ENCODE measurements around the gene FLYWCH1.

FLYWCH1 gene

GRCh38 chr16:2867987-2868789 is 43.5 kb upstream of the FLYWCH1 start:
- TF ChIP-seq POLR2AphosphoS5 (IDR thresholded peaks at IDR 0.05; ENCODE audit: low read depth, low read length) (peak; percentile 80), TAF1 (IDR thresholded peaks at IDR 0.05; ENCODE audit: borderline replicate concordance, insufficient read depth, low read length) (peak; percentile 76; the same call in 1 of the 2 replicates), SIN3A (IDR thresholded peaks at IDR 0.05; ENCODE audit: borderline replicate concordance, insufficient read depth, low read length) (0 out of 2 replicates have a peak, but pooled peaks have one; percentile 11), FOXP2 (optimal IDR thresholded peaks at IDR 0.05; ENCODE audit: borderline replicate concordance, extremely low read depth, extremely low read length, insufficient read depth) (peak; percentile 8), REST (IDR thresholded peaks at IDR 0.05; ENCODE audit: insufficient read depth in 1 of 2, low read depth in 2 of 2, low read length in 2 of 2) (peak; percentile 23 to 67; a peak in 2 of 4 replicates)

GRCh38 chr16:2871926-2872325 is 39.8 kb upstream of the FLYWCH1 start:
- TF ChIP-seq FOXP2 (optimal IDR thresholded peaks at IDR 0.05; ENCODE audit: borderline replicate concordance, extremely low read depth, extremely low read length, insufficient read depth) (no peak), REST (IDR thresholded peaks at IDR 0.05; ENCODE audit: insufficient read depth in 1 of 2, low read depth in 2 of 2, low read length in 2 of 2) (no peak), TAF1 (IDR thresholded peaks at IDR 0.05; ENCODE audit: borderline replicate concordance, insufficient read depth, low read length) (no peak), POLR2AphosphoS5 (IDR thresholded peaks at IDR 0.05; ENCODE audit: low read depth, low read length) (no peak), SIN3A (IDR thresholded peaks at IDR 0.05; ENCODE audit: borderline replicate concordance, insufficient read depth, low read length) (no peak)

GRCh38 chr16:2874032-2874911 is 37.5 kb upstream of the FLYWCH1 start:
- TF ChIP-seq REST (IDR thresholded peaks at IDR 0.05; ENCODE audit: insufficient read depth in 1 of 2, low read depth in 2 of 2, low read length in 2 of 2): no peak
- no peak for TF ChIP-seq TAF1 (IDR thresholded peaks at IDR 0.05; ENCODE audit: borderline replicate concordance, insufficient read depth, low read length)
- TF ChIP-seq POLR2AphosphoS5 (IDR thresholded peaks at IDR 0.05; ENCODE audit: low read depth, low read length): no peak
- no peak for TF ChIP-seq SIN3A (IDR thresholded peaks at IDR 0.05; ENCODE audit: borderline replicate concordance, insufficient read depth, low read length)
- no peak for TF ChIP-seq FOXP2 (optimal IDR thresholded peaks at IDR 0.05; ENCODE audit: borderline replicate concordance, extremely low read depth, extremely low read length, insufficient read depth)

GRCh38 chr16:2874912-2875362 is 36.8 kb upstream of the FLYWCH1 start:
- TF ChIP-seq FOXP2 (optimal IDR thresholded peaks at IDR 0.05; ENCODE audit: borderline replicate concordance, extremely low read depth, extremely low read length, insufficient read depth): peak; percentile 63
- TF ChIP-seq TAF1 (IDR thresholded peaks at IDR 0.05; ENCODE audit: borderline replicate concordance, insufficient read depth, low read length): no peak
- TF ChIP-seq POLR2AphosphoS5 (IDR thresholded peaks at IDR 0.05; ENCODE audit: low read depth, low read length): no peak
- no peak for TF ChIP-seq REST (IDR thresholded peaks at IDR 0.05; ENCODE audit: insufficient read depth in 1 of 2, low read depth in 2 of 2, low read length in 2 of 2)
- no peak for TF ChIP-seq SIN3A (IDR thresholded peaks at IDR 0.05; ENCODE audit: borderline replicate concordance, insufficient read depth, low read length)

Data from PFSK-1 (cell line).